SH-SY5Y (cell line): Measurements from ENCODE around the gene HMX3.

ENCODE experiments used
- GATA2 ChIP-seq: IDR thresholded peaks from 2 replicates; pipeline ENCODE4 v1.6.1; 2011; ENCODE audit warnings: mild to moderate bottlenecking, low read depth, low read length
- GATA3 ChIP-seq: IDR thresholded peaks from 2 replicates; pipeline ENCODE4 v1.6.1; 2011; ENCODE audit warnings: low read depth, mild to moderate bottlenecking, low read length, moderate library complexity

DNA sequence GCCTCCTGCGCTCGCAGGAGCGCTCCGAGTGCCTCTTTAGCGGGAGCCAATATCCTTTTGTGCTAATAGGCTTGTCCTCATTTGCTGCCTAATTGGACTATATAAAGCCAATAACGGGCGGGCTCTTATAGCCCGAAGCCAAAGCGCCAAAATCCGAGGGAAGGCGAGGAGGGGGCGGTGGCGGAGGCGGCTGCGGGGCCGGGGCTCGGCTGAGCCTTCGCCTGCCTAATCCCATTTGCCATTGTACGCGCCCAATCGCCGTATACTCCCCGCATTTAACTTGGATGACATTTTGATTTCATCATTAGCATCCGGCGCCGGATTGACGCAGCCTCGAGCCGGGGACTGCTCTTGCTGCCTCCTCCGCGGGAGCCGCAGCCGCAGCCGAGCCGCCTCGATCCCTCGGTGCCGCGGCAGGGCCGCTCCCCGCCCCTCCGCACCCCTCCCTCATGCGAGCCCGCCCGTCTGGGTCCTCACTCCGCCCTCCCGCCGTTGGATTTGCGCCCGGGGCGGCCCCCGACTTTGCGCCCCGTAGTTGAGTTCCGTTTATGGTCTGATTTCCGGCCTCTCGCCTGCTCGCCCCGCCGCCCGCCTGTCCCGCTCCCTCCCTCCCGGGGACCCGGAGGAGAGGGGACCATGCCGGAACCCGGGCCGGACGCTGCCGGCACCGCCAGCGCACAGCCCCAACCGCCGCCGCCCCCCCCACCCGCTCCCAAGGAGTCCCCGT lies at the start of gene HMX3:
- TF ChIP-seq GATA2 (no peak), GATA3 (no peak)
